G401 (cell line): Measurements from ENCODE around the gene ADGRD2. TPM values are rescaled to one million over a fixed set of nuclear protein-coding genes. Genes with fewer than 3 reads are reported as not detected.

Source experiments
- DNase-seq: peaks from one replicate; pipeline ENCODE4 v3.0.0-alpha.2; 2015; ENCODE audit warnings: low spot score
- in situ Hi-C: cut with HindIII; loops from 2 replicates; pipeline ENCODE4 v1.10.0; 2016; ENCODE audit warnings: low sequenced_read_pairs, mixed read lengths
- total RNA-seq: library from RNA; depleted of rRNA; stranded (reverse); fragments of >200 nt; shearing (Covaris generic); gene quantifications from 2 replicates; pipeline ENCODE4 v1.2.3, GENCODE V29; 2014

The ADGRD2 gene
- total RNA-seq, 1 experiment from 2014 or later = not detected

- in situ Hi-C loops = no loop called here
- DNase-seq = no peak
Observed at GRCh38 chr9:124453586-124454191, 3.4 kb downstream of the ADGRD2 start.

GRCh38 chr9:124454296-124454695 is 4.0 kb downstream of the ADGRD2 start:
- in situ Hi-C loops = no loop called here
- DNase-seq = no peak

- in situ Hi-C loops = no loop called here
- DNase-seq = no peak
Observed at GRCh38 chr9:124454791-124455443, 4.7 kb downstream of the ADGRD2 start.

GRCh38 chr9:124455820-124456219 is 5.6 kb downstream of the ADGRD2 start:
- in situ Hi-C loops = no loop called here
- no peak for DNase-seq

- in situ Hi-C loops = no loop called here
Observed at GRCh38 chr9:124456341-124457078, 6.3 kb downstream of the ADGRD2 start.

GRCh38 chr9:124457079-124457886 is 7.0 kb downstream of the ADGRD2 start:
- no peak for DNase-seq
- in situ Hi-C loops = no loop called here

More at GRCh38 chr9:124456341-124457078, 6.3 kb downstream of the ADGRD2 start:
- DNase-seq = no peak

GRCh38 chr9:124457887-124458431 is 7.7 kb downstream of the ADGRD2 start:
- in situ Hi-C loops = no loop called here
- DNase-seq = no peak

DNA sequence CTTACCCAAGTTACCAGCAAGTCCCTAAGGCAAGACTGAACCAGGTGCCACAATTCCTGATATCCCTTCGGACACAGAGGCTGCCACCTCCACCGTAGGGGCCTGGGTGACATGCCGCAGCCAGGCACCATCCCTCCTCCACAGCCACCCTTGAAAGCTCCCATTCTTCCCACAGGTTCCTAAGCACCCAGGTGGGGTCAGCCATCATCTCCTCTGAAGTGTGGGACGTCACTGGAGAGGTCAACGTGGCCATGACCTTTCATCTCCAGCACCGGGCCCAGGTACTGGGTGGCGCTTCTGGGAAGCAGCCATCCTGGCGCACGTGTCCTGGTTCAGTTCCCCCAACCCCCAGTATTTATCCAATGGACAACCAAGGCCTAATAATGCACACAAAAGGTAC is 8.2 kb downstream of the ADGRD2 start:
- no peak for DNase-seq
- in situ Hi-C loops = no loop called here

- DNase-seq = no peak
- in situ Hi-C loops = no loop called here
Observed at GRCh38 chr9:124462739-124463138, 12.5 kb downstream of the ADGRD2 start.

GRCh38 chr9:124465736-124466135 is 15.5 kb downstream of the ADGRD2 start:
- DNase-seq = no peak
- in situ Hi-C loops = no loop called here

GRCh38 chr9:124467410-124468060 is 17.3 kb downstream of the ADGRD2 start:
- in situ Hi-C loops = no loop called here
- DNase-seq = no peak

DNA sequence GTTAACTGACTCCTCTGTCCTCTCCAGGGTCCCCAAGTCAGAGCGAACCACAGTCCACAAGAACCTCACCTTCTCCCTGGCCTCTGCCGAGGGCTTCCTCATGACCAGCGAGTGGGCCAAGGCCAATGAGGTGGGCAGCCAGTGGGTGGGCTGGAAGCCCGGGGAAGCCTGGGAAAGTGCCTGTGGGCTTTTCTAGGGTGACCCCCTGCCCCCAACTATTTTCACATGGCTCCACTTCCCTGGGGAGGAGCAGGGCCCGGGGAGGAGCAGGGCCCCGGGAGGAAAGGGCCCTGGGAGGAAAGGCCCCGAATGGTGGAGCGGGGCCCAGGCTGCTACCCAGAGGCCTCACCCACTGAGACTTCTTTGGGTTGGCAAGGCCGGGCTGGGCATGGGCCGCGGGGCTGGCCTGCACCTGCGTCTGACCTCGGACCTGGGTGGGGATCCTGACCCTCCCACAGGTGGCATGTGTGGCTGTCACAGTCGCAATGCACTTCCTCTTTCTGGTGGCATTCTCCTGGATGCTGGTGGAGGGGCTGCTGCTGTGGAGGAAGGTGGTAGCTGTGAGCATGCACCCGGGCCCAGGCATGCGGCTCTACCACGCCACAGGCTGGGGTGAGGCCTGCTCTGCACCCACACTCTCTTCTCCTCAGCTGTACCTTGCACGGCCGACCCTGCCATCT is 17.9 kb downstream of the ADGRD2 start:
- in situ Hi-C loops = no loop called here
- no peak for DNase-seq

GRCh38 chr9:124469011-124469832 is 19.0 kb downstream of the ADGRD2 start:
- DNase-seq = no peak
- in situ Hi-C loops = no loop called here

- DNase-seq = no peak
- in situ Hi-C loops = no loop called here
Observed at GRCh38 chr9:124470306-124470705, 20.1 kb downstream of the ADGRD2 start.

DNA sequence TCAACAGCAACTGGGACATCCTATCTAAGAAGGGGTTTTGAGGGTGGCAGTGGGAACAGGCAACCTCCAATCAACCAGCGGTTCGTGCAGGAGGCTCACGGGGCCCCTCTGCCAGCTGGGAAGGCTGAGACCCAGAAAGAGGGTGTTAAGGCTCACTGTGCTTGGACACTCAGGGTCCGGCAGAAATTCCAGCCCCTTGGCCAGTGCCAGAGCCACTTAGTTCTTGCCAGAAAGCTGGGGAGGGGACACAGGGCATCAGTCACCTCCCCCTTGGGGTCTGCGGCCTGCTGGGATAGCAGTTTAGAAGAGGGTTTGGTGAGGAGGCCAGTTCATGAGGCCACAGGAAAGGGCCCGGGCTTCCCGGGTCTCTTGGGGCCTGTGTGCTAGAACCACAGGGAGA is 20.5 kb downstream of the ADGRD2 start:
- in situ Hi-C loops = no loop called here

GRCh38 chr9:124471761-124472160 is 21.5 kb downstream of the ADGRD2 start:
- in situ Hi-C loops = no loop called here
- no peak for DNase-seq

More for the DNA sequence above, 20.5 kb downstream of the ADGRD2 start:
- no peak for DNase-seq

DNA sequence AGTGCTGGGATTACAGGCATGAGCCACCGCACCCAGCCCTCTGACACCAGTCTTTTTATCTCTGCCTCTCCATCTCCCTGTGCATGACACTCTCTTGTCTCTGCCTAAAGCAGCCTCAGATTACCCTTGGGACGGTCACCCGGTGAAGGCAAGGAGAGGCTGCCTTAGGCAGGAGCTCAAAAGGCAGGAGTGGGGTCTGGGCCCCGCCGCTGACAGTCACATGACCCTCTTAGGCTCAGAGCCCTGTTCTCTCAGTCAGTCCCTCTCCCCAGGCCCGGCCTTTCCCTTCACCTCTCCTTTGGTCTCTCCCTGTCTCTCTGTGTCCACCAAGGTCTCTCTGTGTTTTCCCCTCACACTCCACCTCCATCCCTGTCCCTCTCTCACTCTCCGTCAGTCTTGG is 22.5 kb downstream of the ADGRD2 start:
- in situ Hi-C loops = no loop called here
- DNase-seq = no peak

GRCh38 chr9:124473310-124473709 is 23.1 kb downstream of the ADGRD2 start:
- DNase-seq = no peak
- in situ Hi-C loops = no loop called here
